HUDEP-2 (cell line): ENCODE data around the gene RERE.
"Not testable (repeated sequence)": the region's sequence is repeated elsewhere in the genome, so short reads cannot be mapped to it uniquely, and the experiment has no call there.

Source experiments
- DNase-seq, 76 experiments: peaks; one replicate each; lab custom pipeline; 2025; ENCODE audit not compliant: unreplicated experiment in 76 of 76; lab: John Stamatoyannopoulos, UW

RERE gene

GRCh38 chr1:8467308-8467707 is 350.1 kb downstream of the RERE start:
- DNase-seq: no peak

GRCh38 chr1:8465692-8466091 is 351.7 kb downstream of the RERE start:
- no peak for DNase-seq

GRCh38 chr1:8465013-8465412 is 352.4 kb downstream of the RERE start:
- DNase-seq: no peak

GRCh38 chr1:8464377-8464776 is 353.1 kb downstream of the RERE start:
- DNase-seq: no peak

- DNase-seq: peak in 1 of 76 experiments; percentile 3
Measured at GRCh38 chr1:8463144-8463927, 354.1 kb downstream of the RERE start.

GRCh38 chr1:8462371-8462892 is 355.0 kb downstream of the RERE start:
- no peak for DNase-seq

GRCh38 chr1:8461351-8462110 is 355.9 kb downstream of the RERE start:
- no peak for DNase-seq

- no peak for DNase-seq
Measured at GRCh38 chr1:8460784-8461183, 356.7 kb downstream of the RERE start.

- DNase-seq: no peak
Measured at GRCh38 chr1:8460132-8460544, 357.3 kb downstream of the RERE start.

- DNase-seq: no peak
Measured at GRCh38 chr1:8458607-8459006, 358.8 kb downstream of the RERE start.

GRCh38 chr1:8457760-8458381 is 359.6 kb downstream of the RERE start:
- DNase-seq: no peak

- no peak for DNase-seq
Measured at GRCh38 chr1:8456991-8457390, 360.4 kb downstream of the RERE start.

- DNase-seq: no peak
Measured at GRCh38 chr1:8456308-8456912, 361.0 kb downstream of the RERE start.

- DNase-seq: no peak
Measured at GRCh38 chr1:8455700-8456307, 361.6 kb downstream of the RERE start.

GRCh38 chr1:8450312-8450711 is 367.1 kb downstream of the RERE start:
- no peak for DNase-seq

GRCh38 chr1:8448911-8449661 is 368.4 kb downstream of the RERE start:
- no peak for DNase-seq

GRCh38 chr1:8448505-8448904 is 368.9 kb downstream of the RERE start:
- DNase-seq: not testable (repeated sequence)

GRCh38 chr1:8447616-8448150 is 369.8 kb downstream of the RERE start:
- DNase-seq: no peak

GRCh38 chr1:8446119-8446518 is 371.3 kb downstream of the RERE start:
- not testable (repeated sequence) for DNase-seq
